Adrenal gland (tissue), 12 donors: Measurements from ENCODE around the gene ABCD1. TPM values are rescaled to one million over a fixed set of nuclear protein-coding genes. Genes with fewer than 3 reads are reported as not detected.
A peak's percentile ranks its signal among the peaks of the same experiment; 100 is the strongest.

Experiments
- DNase-seq, 7 donors: peaks; one replicate each; pipeline ENCODE4 v3.0.0-alpha.2; 2019 to 2020
- H3K27ac ChIP-seq, 5 donors: fragments of 200-600 bp; sonication (generic) in 4 of 5; 1 replicate in 3 of 5; 2 replicates in 2 of 5; pipeline versions ENCODE4 v1.5.1 to v1.8.0; 2016 to 2020; ENCODE audit warnings: mild to moderate bottlenecking in 1 of 5
- H3K27me3 ChIP-seq: fragments of 200-600 bp; 2 replicates; pipeline ENCODE4 v1.8.0; 2021
- H3K36me3 ChIP-seq, 2 donors: fragments of 200-600 bp; replicated peaks in 1 of 2; 1 replicate in 1 of 2; 2 replicates in 1 of 2; pipeline versions ENCODE4 v1.5.1 to v1.8.0; 2018 to 2022
- H3K4me1 ChIP-seq, 2 donors: fragments of 200-600 bp; replicated peaks in 1 of 2; 1 replicate in 1 of 2; 2 replicates in 1 of 2; pipeline versions ENCODE4 v1.5.1 to v1.8.0; 2018 to 2021
- H3K4me3 ChIP-seq, 4 donors: fragments of 200-600 bp; sonication (generic) in 3 of 4; one replicate each; pipeline ENCODE4 v1.5.1; 2016 to 2018
- H3K9me3 ChIP-seq, 3 donors: fragments of 200-600 bp; sonication (generic) in 1 of 3; replicated peaks in 1 of 3; 1 replicate in 2 of 3; 2 replicates in 1 of 3; pipeline versions ENCODE4 v1.5.1 to v1.8.0; 2016 to 2021
- POLR2A ChIP-seq, 2 donors: fragments of 450-650 bp; IDR thresholded peaks; one replicate each; pipeline ENCODE4 v1.6.1; 2017; ENCODE audit warnings: antibody characterized with exemption in 2 of 2, mild to moderate bottlenecking in 2 of 2, moderate library complexity in 1 of 2
- WGBS, 4 donors: extraction: QIAGEN DNeasy Blood & Tissue Kit in 2 of 4; methylation state at CpG; one replicate each; pipeline versions ENCODE4 v1.1.5 to v1.1.7; 2013 to 2017; 5-methylcytosine and 5-hydroxymethylcytosine counted together
- intact Hi-C, 2 donors: fragments of 100-400 bp; cut with DNase I; formaldehyde crosslinking; loops; one replicate each; pipeline versions ENCODE4 v1.14.1 to v1.15.0; 2022 to 2023
- polyA plus RNA-seq, 3 donors: library from polyadenylated mRNA; stranded (reverse); fragments of 200-250 nt in 2 of 3; fragments of 350-450 nt in 1 of 3; fragmentation: Illumina TruSeq in 1 of 3; extraction: RNeasy Lipid Tissue Mini Kit (QIAGEN cat#74804) in 1 of 3; gene quantifications; one replicate each; pipeline ENCODE4 v1.2.3, GENCODE V29; 2013 to 2014
- total RNA-seq, 9 donors: library from RNA; depleted of rRNA in 4 of 9; stranded (reverse); fragments of >200 nt in 4 of 9; fragments of 120-200 nt in 1 of 9; fragmentation: NEBNext Ultra II Directional in 1 of 9; extraction: Animal tissue kit (Norgen Biotek cat#: 25700) in 1 of 9; gene quantifications; one replicate each; pipeline versions ENCODE4 v1.1.0 to v1.2.4, GENCODE V29; 2013 to 2023
- TF ChIP-seq, protein P1 (sequence below), 6 experiments: fragments of 450-650 bp in 4 of 6; fragments of 200-600 bp in 2 of 6; sonication (generic) in 1 of 6; IDR thresholded peaks; 1 replicate in 5 of 6; 2 replicates in 1 of 6; pipeline versions ENCODE4 v1.5.1 to v1.8.0; 2016 to 2021; ENCODE audit warnings: antibody characterized with exemption in 6 of 6, mild to moderate bottlenecking in 2 of 6, moderate library complexity in 1 of 6
- donor health status: healthy with polysubstance abuse.
- donor health status: Bipolar disorder and iron deficiency.
- donor health status: DM: yes; HTN: yes; CAD: no.
- donor health status: DM: no; HTN: no; CAD: no.
- donor health status: DM: no; HTN: no; CAD: no.
- donor health status: DM: yes; HTN: yes; CAD: no.

ABCD1 gene
- total and polyA plus RNA-seq, 12 donors: 29.6 to 78.0 (median 50.4) TPM

DNA sequence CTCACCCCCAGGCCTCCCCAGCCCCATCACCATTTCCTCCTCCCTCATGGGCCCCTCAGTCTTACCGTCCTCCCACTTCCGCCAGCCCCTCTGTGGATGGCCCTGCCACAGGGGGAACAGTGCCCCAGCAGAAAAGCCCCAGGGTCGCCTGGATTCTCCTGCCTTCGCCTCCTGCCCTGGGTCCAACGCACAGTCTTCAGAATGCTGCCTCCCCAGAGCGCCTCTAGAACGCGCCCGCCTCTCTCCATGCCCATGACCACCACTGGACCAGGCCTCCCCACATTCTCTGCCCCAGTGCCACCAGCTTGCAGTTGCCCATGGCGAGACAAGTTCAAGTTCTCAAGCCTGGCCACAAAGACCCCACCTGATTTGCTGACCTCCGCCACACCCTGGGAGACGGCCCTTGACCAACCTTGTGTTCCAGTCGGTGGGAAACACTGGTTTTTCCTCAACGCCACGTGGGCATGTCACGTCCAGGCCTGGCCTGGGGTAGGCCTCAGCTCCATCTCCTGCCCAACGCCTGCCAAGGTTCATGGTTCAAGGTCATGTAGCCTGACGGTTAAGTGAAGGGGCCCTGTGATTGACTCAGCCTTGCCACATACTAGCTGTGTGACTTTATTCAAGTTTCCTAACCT is 38.8 kb downstream of the ABCD1 start:
- no peaks in the 10 kb centered on the region for H3K27me3 ChIP-seq
- no peak overlapping the region for H3K4me3 ChIP-seq
- intact Hi-C loops: loop anchor here in 1 of 2 donors (5.0 kb wide), 1 partner anchor 194 kb away; no protein-coding TSS in a partner anchor
- H3K27ac ChIP-seq: no peak overlapping the region
- DNase-seq: peak in 4 of 7 donors; percentile 14 to 21 (median 16)
- WGBS, 4 donors: 76 to 82% (median 79%) methylated on average over 13 to 18 of the region's 18 CpGs; no CpG with 5 or more reads in 1 of the 4 donors
- no peaks in the 10 kb centered on the region for H3K9me3 ChIP-seq
- no peaks in the 10 kb centered on the region for H3K36me3 ChIP-seq
- TF ChIP-seq, protein P1, sequence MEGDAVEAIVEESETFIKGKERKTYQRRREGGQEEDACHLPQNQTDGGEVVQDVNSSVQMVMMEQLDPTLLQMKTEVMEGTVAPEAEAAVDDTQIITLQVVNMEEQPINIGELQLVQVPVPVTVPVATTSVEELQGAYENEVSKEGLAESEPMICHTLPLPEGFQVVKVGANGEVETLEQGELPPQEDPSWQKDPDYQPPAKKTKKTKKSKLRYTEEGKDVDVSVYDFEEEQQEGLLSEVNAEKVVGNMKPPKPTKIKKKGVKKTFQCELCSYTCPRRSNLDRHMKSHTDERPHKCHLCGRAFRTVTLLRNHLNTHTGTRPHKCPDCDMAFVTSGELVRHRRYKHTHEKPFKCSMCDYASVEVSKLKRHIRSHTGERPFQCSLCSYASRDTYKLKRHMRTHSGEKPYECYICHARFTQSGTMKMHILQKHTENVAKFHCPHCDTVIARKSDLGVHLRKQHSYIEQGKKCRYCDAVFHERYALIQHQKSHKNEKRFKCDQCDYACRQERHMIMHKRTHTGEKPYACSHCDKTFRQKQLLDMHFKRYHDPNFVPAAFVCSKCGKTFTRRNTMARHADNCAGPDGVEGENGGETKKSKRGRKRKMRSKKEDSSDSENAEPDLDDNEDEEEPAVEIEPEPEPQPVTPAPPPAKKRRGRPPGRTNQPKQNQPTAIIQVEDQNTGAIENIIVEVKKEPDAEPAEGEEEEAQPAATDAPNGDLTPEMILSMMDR (IDR thresholded peaks at IDR 0.05): no peak
- TF ChIP-seq POLR2A (IDR thresholded peaks at IDR 0.05): no peak
- peaks cover 0 to 18% of the 10 kb centered on the region in 2 donors for H3K4me1 ChIP-seq

DNA sequence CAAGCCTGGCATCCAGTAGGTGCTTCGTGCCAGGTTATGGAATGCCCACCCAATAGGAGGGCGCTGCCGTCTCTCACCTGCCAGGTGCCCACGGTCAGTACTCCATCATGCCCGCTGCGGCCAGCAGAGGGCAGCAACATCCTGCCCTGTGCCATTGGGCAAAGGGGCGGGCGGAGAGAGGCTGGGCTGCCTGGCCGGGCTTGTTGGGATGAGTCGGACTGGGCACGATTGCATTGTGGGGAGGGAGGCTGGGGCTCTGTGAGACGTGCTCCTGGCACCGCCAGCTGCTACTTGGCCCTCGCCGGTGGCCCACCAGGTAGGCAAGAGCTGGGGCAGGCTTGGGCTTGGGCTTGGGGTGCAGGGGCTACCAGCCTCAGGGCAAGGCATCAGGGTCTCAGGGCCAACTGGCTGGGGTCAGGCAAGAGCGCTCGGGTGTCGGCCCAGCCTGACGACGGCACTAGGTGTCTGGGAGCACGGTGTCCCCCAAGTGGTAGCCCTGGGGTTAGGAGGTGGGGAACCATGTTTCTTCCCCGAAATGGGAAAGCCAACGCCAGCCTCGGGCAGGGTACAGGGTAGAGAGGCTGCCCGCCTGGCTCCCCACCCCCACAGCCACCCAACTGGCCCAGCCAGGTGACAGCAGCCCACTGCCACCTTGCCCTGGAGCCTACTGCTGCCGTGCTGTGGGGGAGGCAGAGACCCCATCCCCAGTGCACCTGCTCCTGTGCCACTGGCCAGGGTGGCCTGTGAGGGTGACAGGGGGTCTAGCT is 39.5 kb downstream of the ABCD1 start, which contains the start of gene PLXNB3:
TSS of gene PLXNB3 (plus strand) at position 261 of the 767 bp plus-strand sequence. CDS start 1,287 bp downstream, outside the sequence.
- Histone ChIP-seq H3K4me1 (peaks cover 0 to 18% of the 10 kb centered on the region in 2 donors), H3K36me3 (no peaks in the 10 kb centered on the region), H3K9me3 (no peaks in the 10 kb centered on the region), H3K27me3 (no peaks in the 10 kb centered on the region), H3K4me3 (peak within 1 kb of the TSS in 1 of 4 donors; percentile 42), H3K27ac (peak within 1 kb of the TSS; percentile 7 to 87 (median 75))
- intact Hi-C loops: loop anchor here in 1 of 2 donors (5.0 kb wide), 1 partner anchor 193 kb away; no protein-coding TSS in a partner anchor
- DNase-seq: peak; percentile 86 to 93 (median 90)
- WGBS, 4 donors: 16 to 36% (median 25%) methylated on average over 12 to 25 of the region's 26 CpGs; no CpG with 5 or more reads in 1 of the 4 donors
- TF ChIP-seq, protein P1 (IDR thresholded peaks at IDR 0.05): peak; percentile 61 to 91 (median 85)
- peak in 1 of 2 donors; percentile 67 for TF ChIP-seq POLR2A (IDR thresholded peaks at IDR 0.05)

DNA sequence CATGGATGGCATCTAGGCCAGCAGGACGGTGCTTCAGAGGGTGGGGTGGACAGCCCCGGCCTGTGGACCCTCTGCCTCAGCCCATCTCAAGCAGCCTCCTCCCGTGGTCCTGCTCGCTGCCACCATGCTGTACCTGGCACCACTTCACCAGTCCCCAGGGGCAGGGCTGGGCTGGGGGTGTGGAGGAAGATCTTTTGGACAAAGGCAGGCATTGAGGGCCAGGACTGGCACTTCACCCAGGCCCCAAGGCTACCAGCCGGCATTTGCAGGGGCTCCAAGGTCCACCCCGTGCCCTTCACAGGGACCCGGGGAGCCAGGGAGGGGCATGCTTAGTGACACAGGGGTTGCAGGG is 40.1 kb downstream of the ABCD1 start:
- DNase-seq: peak in 2 of 7 donors; percentile 13 to 17
- 51 to 77% (median 61%) methylated on average over 3 to 7 of the region's 7 CpGs; no CpG with 5 or more reads in 1 of the 4 donors for WGBS, 4 donors
- no peaks in the 10 kb centered on the region for H3K9me3 ChIP-seq
- no peak for TF ChIP-seq POLR2A (IDR thresholded peaks at IDR 0.05)
- TF ChIP-seq, protein P1 (IDR thresholded peaks at IDR 0.05): no peak
- intact Hi-C loops: loop anchor here (5.0 kb wide), 1 partner anchor 193 kb away; no protein-coding TSS in a partner anchor
- H3K27ac ChIP-seq: peak overlapping the region; percentile 7 to 87 (median 75)
- no peaks in the 10 kb centered on the region for H3K36me3 ChIP-seq
- peaks cover 0 to 18% of the 10 kb centered on the region in 2 donors for H3K4me1 ChIP-seq
- H3K4me3 ChIP-seq: peak overlapping the region in 1 of 4 donors; percentile 42
- no peaks in the 10 kb centered on the region for H3K27me3 ChIP-seq
